Activated B cell treated with CpG ODN at 0.5 μM for 24 hours (primary cell): Measurements from ENCODE around the gene FANCI. TPM values are rescaled to one million over a fixed set of nuclear protein-coding genes. Genes with fewer than 3 reads are reported as not detected.

Source experiments
- ATAC-seq: fragments of 200-7000 bp; cut with Tn5 transposase; one replicate; pipeline ENCODE4 v1.10.0; 2021; ENCODE audit warnings: low read depth, mild to moderate bottlenecking, moderate library complexity
- CTCF ChIA-PET: fragments of 350-600 bp; sonication (Branson Sonifier 250); formaldehyde crosslinking; loops from one replicate; lab custom pipeline; 2021; ENCODE audit warnings: antibody characterized with exemption; lab: Charles Lee
- POLR2A ChIA-PET: fragments of 350-600 bp; sonication (Branson Sonifier 250); formaldehyde crosslinking; loops from one replicate; lab custom pipeline; 2021; ENCODE audit warnings: antibody characterized with exemption; lab: Charles Lee
- DNase-seq: peaks from one replicate; pipeline ENCODE4 v3.0.0; 2022
- H3K27ac Mint-ChIP-seq: one replicate; pipeline ENCODE4 v1.8.0; 2020; ENCODE audit warnings: mixed read lengths
- H3K27me3 Mint-ChIP-seq: one replicate; pipeline ENCODE4 v1.8.0; 2021; ENCODE audit warnings: mixed read lengths
- H3K36me3 Mint-ChIP-seq: one replicate; pipeline ENCODE4 v1.8.0; 2021; ENCODE audit warnings: low read depth, mixed read lengths
- H3K4me1 Mint-ChIP-seq: one replicate; pipeline ENCODE4 v1.8.0; 2021; ENCODE audit warnings: mixed read lengths
- H3K4me3 Mint-ChIP-seq: one replicate; pipeline ENCODE4 v1.8.0; 2020; ENCODE audit warnings: mild to moderate bottlenecking, mixed read lengths
- H3K9me3 Mint-ChIP-seq: one replicate; pipeline ENCODE4 v1.8.0; 2020; ENCODE audit warnings: mixed read lengths
- CTCF ChIP-seq: fragments of 200-600 bp; IDR thresholded peaks from one replicate; pipeline ENCODE4 v1.8.0; 2022; ENCODE audit warnings: antibody characterized with exemption, mild to moderate bottlenecking
- intact Hi-C: fragments of 100-400 bp; cut with micrococcal nuclease; formaldehyde crosslinking; loops from one replicate; pipeline ENCODE4 v1.15.1; 2024
- total RNA-seq: library from RNA; stranded (reverse); gene quantifications from 2 replicates; pipeline ENCODE4 v1.2.3, GENCODE V29; 2022

FANCI gene
- total RNA-seq, 1 donor from 2014 or later, result 16.6 TPM

GRCh38 chr15:89359471-89360293 lies 115.9 kb downstream of the FANCI start:
- peaks cover 64% of the 10 kb centered on the region for H3K27me3 Mint-ChIP-seq
- H3K36me3 Mint-ChIP-seq, result no peaks in the 10 kb centered on the region
- POLR2A ChIA-PET, result interaction anchor here (1.7 kb wide), 1 partner anchor 25 kb away, joined by 13 read pairs; the partner anchor contains the start of gene POLG
- H3K9me3 Mint-ChIP-seq, result no peaks in the 10 kb centered on the region
- H3K4me1 Mint-ChIP-seq, result peaks cover 11% of the 10 kb centered on the region
- DNase-seq, result no peak
- intact Hi-C loops, result no loop called here
- CTCF ChIA-PET, result interaction anchor here (0.9 to 5.9 kb wide), 33 partner anchors 7 to 201 kb away, joined by 3 to 99 read pairs (median 6); partner anchors contain the start of gene POLG
- no peak for ATAC-seq
- H3K27ac Mint-ChIP-seq, result no peak overlapping the region
- no peak for TF ChIP-seq CTCF
- H3K4me3 Mint-ChIP-seq, result peak overlapping the region; percentile 48

- Mint-ChIP-seq H3K4me3 (no peak overlapping the region), H3K27ac (no peak overlapping the region)
Observed at GRCh38 chr15:89360294-89360971, 116.7 kb downstream of the FANCI start.

GRCh38 chr15:89361451-89362202 lies 117.8 kb downstream of the FANCI start:
- POLR2A ChIA-PET, result no interaction called here
- DNase-seq, result peak; percentile 49
- Mint-ChIP-seq H3K27ac (no peak overlapping the region), H3K4me1 (peaks cover 13% of the 10 kb centered on the region), H3K4me3 (peak overlapping the region; percentile 19), H3K27me3 (peaks cover 72% of the 10 kb centered on the region), H3K9me3 (no peaks in the 10 kb centered on the region), H3K36me3 (no peaks in the 10 kb centered on the region)
- intact Hi-C loops, result no loop called here
- CTCF ChIA-PET, result no interaction called here
- no peak for TF ChIP-seq CTCF
- peak; percentile 18 for ATAC-seq

More at GRCh38 chr15:89360294-89360971, 116.7 kb downstream of the FANCI start:
- no peak for DNase-seq
- peaks cover 11% of the 10 kb centered on the region for H3K4me1 Mint-ChIP-seq
- ChIA-PET CTCF (interaction anchor here (1.3 to 5.9 kb wide), 5 partner anchors 19 to 112 kb away, joined by 3 to 99 read pairs (median 27); no protein-coding TSS in a partner anchor), POLR2A (no interaction called here)
- H3K27me3 Mint-ChIP-seq, result peaks cover 70% of the 10 kb centered on the region
- no peak for TF ChIP-seq CTCF
- H3K9me3 Mint-ChIP-seq, result no peaks in the 10 kb centered on the region
- no peak for ATAC-seq
- no peaks in the 10 kb centered on the region for H3K36me3 Mint-ChIP-seq
- intact Hi-C loops, result no loop called here

GRCh38 chr15:89362203-89363101 lies 118.7 kb downstream of the FANCI start:
- Mint-ChIP-seq H3K4me3 (no peak overlapping the region), H3K27ac (no peak overlapping the region)
- CTCF ChIA-PET, result interaction anchor here (1.1 kb wide), 1 partner anchor 110 kb away, joined by 3 read pairs; no protein-coding TSS in a partner anchor

More at GRCh38 chr15:89362203-89363101, 118.7 kb downstream of the FANCI start:
- ATAC-seq (no peak), DNase-seq (no peak)
- Mint-ChIP-seq H3K4me1 (peaks cover 22% of the 10 kb centered on the region), H3K36me3 (no peaks in the 10 kb centered on the region), H3K27me3 (peaks cover 71% of the 10 kb centered on the region), H3K9me3 (no peaks in the 10 kb centered on the region)
- intact Hi-C loops, result no loop called here
- no peak for TF ChIP-seq CTCF
- POLR2A ChIA-PET, result no interaction called here
